ENCODE measurements around the gene FAM20B. TPM values are rescaled to one million over a fixed set of nuclear protein-coding genes. Genes with fewer than 3 reads are reported as not detected.
"Not testable (repeated sequence)": the region's sequence is repeated elsewhere in the genome, so short reads cannot be mapped to it uniquely, and the experiment has no call there.

Gene FAM20B, protein sequence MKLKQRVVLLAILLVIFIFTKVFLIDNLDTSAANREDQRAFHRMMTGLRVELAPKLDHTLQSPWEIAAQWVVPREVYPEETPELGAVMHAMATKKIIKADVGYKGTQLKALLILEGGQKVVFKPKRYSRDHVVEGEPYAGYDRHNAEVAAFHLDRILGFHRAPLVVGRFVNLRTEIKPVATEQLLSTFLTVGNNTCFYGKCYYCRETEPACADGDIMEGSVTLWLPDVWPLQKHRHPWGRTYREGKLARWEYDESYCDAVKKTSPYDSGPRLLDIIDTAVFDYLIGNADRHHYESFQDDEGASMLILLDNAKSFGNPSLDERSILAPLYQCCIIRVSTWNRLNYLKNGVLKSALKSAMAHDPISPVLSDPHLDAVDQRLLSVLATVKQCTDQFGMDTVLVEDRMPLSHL
- total RNA-seq (16.2 and 23.0 TPM in 2 replicates), polyA plus RNA-seq (8.4 and 10.9 TPM in 2 replicates)

DNA sequence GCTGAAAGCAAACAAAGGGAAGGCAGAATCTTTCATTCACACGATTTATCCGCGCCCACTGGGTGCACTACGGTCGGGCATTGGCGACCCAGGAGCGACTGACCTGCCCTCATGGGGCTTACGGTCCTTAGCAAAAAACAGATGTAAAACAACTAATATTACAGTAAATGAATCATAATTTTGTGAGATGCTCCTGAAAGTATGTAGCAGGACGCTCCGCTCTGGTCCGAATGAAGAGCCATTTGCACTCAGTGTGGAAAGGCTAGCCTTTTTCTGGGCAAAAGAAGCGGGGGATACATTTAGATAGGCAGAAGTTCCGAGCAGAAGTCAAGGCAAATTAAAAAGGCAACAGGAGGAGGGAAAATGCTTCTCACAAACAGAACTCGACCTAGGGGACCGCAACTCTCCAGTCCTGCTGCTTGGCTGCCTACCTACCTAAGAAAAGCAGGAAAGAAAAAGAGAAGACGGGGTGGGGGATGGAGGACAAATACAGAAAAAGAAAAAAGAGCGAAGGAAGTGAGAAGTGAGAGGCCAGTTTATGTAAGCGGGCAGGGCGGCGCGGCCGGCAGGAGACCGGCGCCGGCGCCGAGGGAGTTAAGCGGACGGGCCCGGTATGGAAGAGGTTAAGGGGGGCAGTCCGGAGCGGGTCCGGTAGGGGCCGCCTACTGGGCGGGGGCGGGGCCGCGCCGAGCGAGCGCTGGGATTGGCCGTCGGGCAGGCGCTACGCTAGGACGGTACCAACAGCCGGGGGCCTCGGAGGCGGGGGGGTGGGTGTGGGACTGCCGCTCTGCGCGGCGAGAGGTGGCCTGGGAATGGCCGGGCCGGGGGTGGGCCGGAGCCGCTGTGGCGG lies at the start of gene FAM20B:
Gene FAM20B (plus strand): TSS at position 770 of the 850 bp plus-strand sequence. CDS start 17,954 bp downstream, outside the sequence.
- Histone ChIP-seq H3K36me3 (no peaks in the 10 kb centered on the region), H3K27me3 (no peaks in the 10 kb centered on the region), H3K9me3 (ENCODE audit: low read depth) (no peaks in the 10 kb centered on the region), H3K4me1 (ENCODE audit: low read depth) (peaks cover 28% of the 10 kb centered on the region), H3K4me3 (peak within 1 kb of the TSS; percentile 93), H3K27ac (peak within 1 kb of the TSS; percentile 98)
- DNase-seq (ENCODE audit: low read depth in 1 of 2, low spot score in 1 of 2) = peak; percentile 94 to 97
- TF ChIP-seq CTCF (IDR thresholded peaks at IDR 0.05; ENCODE audit: low read depth, low read length) = no peak

- Histone ChIP-seq H3K4me1 (ENCODE audit: low read depth) (no peaks in the 10 kb centered on the region), H3K27me3 (no peaks in the 10 kb centered on the region), H3K4me3 (no peak overlapping the region), H3K36me3 (no peaks in the 10 kb centered on the region), H3K27ac (no peak overlapping the region), H3K9me3 (ENCODE audit: low read depth) (no peaks in the 10 kb centered on the region)
- TF ChIP-seq CTCF (IDR thresholded peaks at IDR 0.05; ENCODE audit: low read depth, low read length) = no peak
- DNase-seq (ENCODE audit: low read depth in 1 of 2, low spot score in 1 of 2) = no peak
Measured at GRCh38 chr1:178976541-178976940, 49.2 kb upstream of the FAM20B start.

DNA sequence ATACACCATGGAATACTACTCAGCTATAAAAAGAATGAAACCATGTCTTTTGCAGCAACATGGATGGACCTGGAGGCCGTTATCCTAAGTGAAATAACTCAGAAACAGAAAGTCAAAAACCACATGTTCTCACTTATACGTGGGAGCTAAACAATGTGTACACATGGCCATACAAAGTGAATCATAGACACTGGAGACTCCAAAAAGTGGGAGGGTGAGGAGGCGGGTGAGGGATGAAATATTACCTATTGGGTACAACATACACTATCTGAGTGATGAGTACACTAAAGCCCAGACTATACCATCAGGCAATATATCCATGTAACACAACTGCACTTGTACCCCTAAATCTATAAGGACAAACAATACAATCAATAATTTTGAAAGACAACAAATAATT lies 39.5 kb upstream of the FAM20B start:
- no peaks in the 10 kb centered on the region for H3K4me1 ChIP-seq (ENCODE audit: low read depth)
- no peak for TF ChIP-seq CTCF (IDR thresholded peaks at IDR 0.05; ENCODE audit: low read depth, low read length)
- no peaks in the 10 kb centered on the region for H3K36me3 ChIP-seq
- no peaks in the 10 kb centered on the region for H3K9me3 ChIP-seq (ENCODE audit: low read depth)
- no peak overlapping the region for H3K27ac ChIP-seq
- H3K4me3 ChIP-seq = no peak overlapping the region
- no peaks in the 10 kb centered on the region for H3K27me3 ChIP-seq
- DNase-seq (ENCODE audit: low read depth in 1 of 2, low spot score in 1 of 2) = no peak

- not testable (repeated sequence) for H3K4me3 ChIP-seq; H3K27ac ChIP-seq; H3K27me3 ChIP-seq; DNase-seq (ENCODE audit: low read depth in 1 of 2, low spot score in 1 of 2); H3K4me1 ChIP-seq (ENCODE audit: low read depth); H3K9me3 ChIP-seq (ENCODE audit: low read depth); H3K36me3 ChIP-seq
Measured at GRCh38 chr1:178988198-178988597, 37.5 kb upstream of the FAM20B start.

DNA sequence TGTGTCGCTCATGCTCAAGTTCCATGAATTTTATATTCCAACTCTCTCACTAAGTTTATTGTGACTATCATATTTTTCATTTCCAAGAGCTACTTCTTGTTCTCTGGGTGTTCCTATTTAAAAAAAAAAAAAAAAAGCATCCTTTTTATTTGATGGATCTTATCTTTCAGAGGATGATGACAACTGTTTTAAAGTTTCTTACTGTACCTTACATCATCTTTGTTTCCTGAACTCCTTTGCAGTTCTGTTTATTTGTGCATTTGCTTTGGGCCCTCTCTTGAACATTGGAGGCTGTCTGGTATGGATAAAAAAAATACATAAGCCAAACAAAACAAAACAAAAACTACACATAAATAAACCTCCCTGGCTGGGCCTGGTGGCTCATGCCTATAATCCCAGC lies 32.1 kb upstream of the FAM20B start:
- H3K4me3 ChIP-seq = no peak overlapping the region
- H3K27ac ChIP-seq = no peak overlapping the region
- no peaks in the 10 kb centered on the region for H3K36me3 ChIP-seq
- DNase-seq (ENCODE audit: low read depth in 1 of 2, low spot score in 1 of 2) = no peak
- H3K27me3 ChIP-seq = no peaks in the 10 kb centered on the region
- no peak for TF ChIP-seq CTCF (IDR thresholded peaks at IDR 0.05; ENCODE audit: low read depth, low read length)
- no peaks in the 10 kb centered on the region for H3K9me3 ChIP-seq (ENCODE audit: low read depth)
- H3K4me1 ChIP-seq (ENCODE audit: low read depth) = no peaks in the 10 kb centered on the region

DNA sequence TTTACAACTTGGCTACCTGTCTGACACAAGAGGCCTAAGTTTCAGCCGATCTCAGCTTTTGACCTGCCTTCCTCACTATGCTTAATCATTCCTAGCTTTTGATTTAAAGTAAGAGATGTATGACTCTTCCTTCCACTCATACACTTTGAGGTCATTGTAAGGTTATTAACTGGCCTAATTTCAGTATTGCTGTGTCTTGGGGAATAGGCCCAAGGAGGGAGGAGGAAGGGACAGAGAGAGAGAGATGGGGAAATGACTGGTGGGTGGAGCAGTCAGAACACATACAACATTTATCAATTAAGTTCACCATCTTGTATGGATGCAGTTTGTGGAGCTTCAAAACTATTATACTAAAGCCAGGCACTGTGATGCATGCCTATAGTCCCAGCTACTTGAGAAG lies 28.3 kb upstream of the FAM20B start:
- no peaks in the 10 kb centered on the region for H3K4me1 ChIP-seq (ENCODE audit: low read depth)
- no peak overlapping the region for H3K4me3 ChIP-seq
- no peaks in the 10 kb centered on the region for H3K36me3 ChIP-seq
- no peaks in the 10 kb centered on the region for H3K9me3 ChIP-seq (ENCODE audit: low read depth)
- no peak for TF ChIP-seq CTCF (IDR thresholded peaks at IDR 0.05; ENCODE audit: low read depth, low read length)
- no peaks in the 10 kb centered on the region for H3K27me3 ChIP-seq
- no peak overlapping the region for H3K27ac ChIP-seq
- DNase-seq (ENCODE audit: low read depth in 1 of 2, low spot score in 1 of 2) = no peak

Data from cardiac muscle cell (in vitro differentiated cells and primary cell).